ENCODE measurements around the gene COL15A1. TPM values are rescaled to one million over a fixed set of nuclear protein-coding genes. Genes with fewer than 3 reads are reported as not detected.

Gene COL15A1
- total RNA-seq, 4 donors from 2014 or later = 4.6 to 51.9 (median 10.7) TPM

GRCh38 chr9:98978231-98978681, 34.5 kb downstream of the COL15A1 start:
- Histone ChIP-seq H3K4me1 (peaks cover 9 to 23% (median 15%) of the 10 kb centered on the region in 4 donors), H3K4me3 (no peak overlapping the region), H3K27me3 (peaks cover 8% of the 10 kb centered on the region), H3K9me3 (no peaks in the 10 kb centered on the region), H3K36me3 (no peaks in the 10 kb centered on the region), H3K27ac (peak overlapping the region; percentile 33 to 39 (median 37))
- in situ Hi-C loops (cut with MboI; ENCODE audit: low pct_ligation_motif_present in 1 of 4, low pct_unique_long_range_greater_than_20kb in 1 of 4, low sequenced_read_pairs in 3 of 4) = loop anchor here in 1 of 4 donors (25.0 kb wide), 1 partner anchor 116 kb away; no protein-coding TSS in a partner anchor
- WGBS, 2 donors (ENCODE audit: low coverage in 1 of 2) = 42 to 47% methylated on average over 4 to 5 of the region's 5 CpGs
- DNase-seq = no peak
- TF ChIP-seq POLR2AphosphoS5 (IDR thresholded peaks at IDR 0.05) (no peak), POLR2A (IDR thresholded peaks at IDR 0.05) (no peak), EP300 (IDR thresholded peaks at IDR 0.05; ENCODE audit: low read depth) (no peak), CTCF (IDR thresholded peaks at IDR 0.05) (no peak)
- intact Hi-C loops (cut with DNase I; ENCODE audit: low total_unique reads) = loop anchor here (10.0 kb wide), 1 partner anchor 167 kb away; no protein-coding TSS in a partner anchor

DNA sequence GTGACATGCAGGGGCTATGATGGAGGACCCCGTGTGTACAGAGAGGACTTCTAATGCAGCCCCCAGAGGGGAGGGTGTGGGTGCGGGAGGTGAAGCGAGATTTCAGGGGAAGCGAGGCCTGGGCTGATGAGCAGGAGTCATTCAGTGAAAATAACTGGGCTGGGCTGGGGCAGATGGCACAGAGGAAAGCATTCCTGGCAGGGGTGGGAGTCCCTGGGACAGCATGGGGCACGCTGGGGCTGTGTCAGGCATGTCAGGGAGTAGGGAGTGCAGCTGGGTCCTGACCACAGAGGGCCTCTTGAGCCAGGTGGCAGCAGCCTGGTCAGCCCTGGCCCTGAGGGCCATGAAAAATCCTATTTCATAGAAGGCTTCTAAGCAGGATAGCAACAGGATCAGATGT, 36.6 kb downstream of the COL15A1 start:
- DNase-seq = no peak
- in situ Hi-C loops (cut with MboI; ENCODE audit: low pct_ligation_motif_present in 1 of 4, low pct_unique_long_range_greater_than_20kb in 1 of 4, low sequenced_read_pairs in 3 of 4) = loop anchor here in 1 of 4 donors (25.0 kb wide), 1 partner anchor 118 kb away; no protein-coding TSS in a partner anchor
- TF ChIP-seq POLR2A (IDR thresholded peaks at IDR 0.05) (no peak), EP300 (IDR thresholded peaks at IDR 0.05; ENCODE audit: low read depth) (no peak), POLR2AphosphoS5 (IDR thresholded peaks at IDR 0.05) (no peak), CTCF (IDR thresholded peaks at IDR 0.05) (no peak)

DNA sequence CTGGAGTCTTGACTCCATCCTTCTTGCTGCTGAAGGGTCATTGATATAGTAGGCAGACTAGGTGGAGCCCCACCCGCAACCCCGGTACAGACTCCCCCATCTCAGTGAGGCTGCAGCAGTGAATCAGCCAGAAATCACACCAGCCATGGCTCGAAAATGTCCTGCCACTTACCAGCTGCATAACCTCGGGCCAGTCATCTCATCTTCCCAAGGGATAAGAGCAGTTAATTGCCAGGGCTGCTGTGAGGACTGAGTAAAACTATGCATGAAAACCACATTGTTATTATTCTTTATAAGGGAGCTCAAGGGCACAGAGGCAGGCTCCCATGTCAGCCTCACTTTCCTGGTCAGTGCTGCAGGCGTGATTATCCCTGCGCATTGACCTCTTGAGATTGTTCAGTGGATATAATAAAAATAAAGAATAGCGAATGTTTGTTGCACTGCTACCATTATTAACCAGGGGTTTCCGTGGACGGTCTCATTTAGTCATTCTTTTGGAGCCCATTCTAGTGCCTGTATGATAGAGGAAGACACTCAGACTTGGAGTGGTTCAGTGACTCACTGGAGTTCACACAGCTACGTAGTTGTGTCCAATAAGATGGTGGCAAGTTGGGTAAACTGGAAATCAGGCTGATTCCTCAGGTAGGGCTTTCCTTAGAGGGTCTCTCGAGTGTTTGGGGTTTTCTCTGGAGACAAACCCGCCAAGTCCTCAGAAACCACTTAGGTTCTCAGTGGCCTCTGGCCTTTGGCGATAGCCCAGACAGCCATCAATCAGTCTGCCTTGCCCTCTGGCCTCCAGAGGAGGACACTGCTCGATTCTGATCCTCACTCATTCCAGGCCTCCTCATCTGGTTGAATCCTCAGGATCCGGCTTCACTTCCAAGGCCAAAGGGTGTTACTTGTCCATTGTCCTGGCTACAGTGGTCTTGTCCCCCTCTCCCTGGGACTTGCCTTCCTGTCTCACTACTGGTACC, 39.9 kb downstream of the COL15A1 start:
- H3K27me3 ChIP-seq = no peaks in the 10 kb centered on the region
- H3K4me1 ChIP-seq = peaks cover 0 to 8% (median 4%) of the 10 kb centered on the region in 4 donors
- no peak overlapping the region for H3K27ac ChIP-seq
- TF ChIP-seq CTCF (IDR thresholded peaks at IDR 0.05) = no peak
- no peak for TF ChIP-seq POLR2AphosphoS5 (IDR thresholded peaks at IDR 0.05)
- TF ChIP-seq EP300 (IDR thresholded peaks at IDR 0.05; ENCODE audit: low read depth) = no peak
- no peak for TF ChIP-seq POLR2A (IDR thresholded peaks at IDR 0.05)
- DNase-seq = no peak
- WGBS, 2 donors (ENCODE audit: low coverage in 1 of 2) = 69 to 70% methylated on average over 5 to 15 of the region's 15 CpGs
- no peaks in the 10 kb centered on the region for H3K9me3 ChIP-seq
- no peaks in the 10 kb centered on the region for H3K36me3 ChIP-seq
- no peak overlapping the region for H3K4me3 ChIP-seq
- in situ Hi-C loops (cut with MboI; ENCODE audit: low pct_ligation_motif_present in 1 of 4, low pct_unique_long_range_greater_than_20kb in 1 of 4, low sequenced_read_pairs in 3 of 4) = loop anchor here in 1 of 4 donors (25.0 kb wide), 1 partner anchor 121 kb away; no protein-coding TSS in a partner anchor
- intact Hi-C loops (cut with DNase I; ENCODE audit: low total_unique reads) = no loop called here

More for the DNA sequence above, 36.6 kb downstream of the COL15A1 start:
- intact Hi-C loops (cut with DNase I; ENCODE audit: low total_unique reads) = no loop called here
- 79% methylated on average over 5 of the region's 5 CpGs; no CpG with 5 or more reads in 1 of the 2 donors for WGBS, 2 donors (ENCODE audit: low coverage in 1 of 2)
- peaks cover 6% of the 10 kb centered on the region for H3K27me3 ChIP-seq
- H3K4me1 ChIP-seq = peaks cover under 1 to 5% (median 2%) of the 10 kb centered on the region in 4 donors
- H3K27ac ChIP-seq = no peak overlapping the region
- H3K4me3 ChIP-seq = no peak overlapping the region
- H3K9me3 ChIP-seq = no peaks in the 10 kb centered on the region
- no peaks in the 10 kb centered on the region for H3K36me3 ChIP-seq

DNA sequence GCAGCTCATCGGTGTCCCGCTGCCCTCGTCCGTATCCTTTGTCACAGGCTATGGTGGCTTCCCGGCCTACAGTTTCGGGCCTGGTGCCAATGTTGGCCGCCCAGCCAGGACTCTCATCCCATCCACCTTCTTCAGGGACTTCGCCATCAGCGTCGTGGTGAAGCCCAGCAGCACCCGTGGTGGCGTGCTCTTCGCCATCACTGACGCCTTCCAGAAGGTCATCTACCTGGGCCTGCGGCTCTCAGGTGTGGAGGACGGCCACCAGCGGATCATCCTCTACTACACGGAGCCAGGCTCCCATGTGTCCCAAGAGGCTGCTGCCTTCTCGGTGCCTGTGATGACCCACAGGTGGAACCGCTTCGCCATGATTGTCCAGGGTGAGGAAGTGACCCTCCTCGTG, 41.9 kb downstream of the COL15A1 start:
- WGBS, 2 donors (ENCODE audit: low coverage in 1 of 2) = 95 to 96% methylated on average over 4 to 22 of the region's 22 CpGs
- intact Hi-C loops (cut with DNase I; ENCODE audit: low total_unique reads) = no loop called here
- Histone ChIP-seq H3K4me1 (peaks cover 0 to 20% (median 8%) of the 10 kb centered on the region in 4 donors), H3K27ac (no peak overlapping the region), H3K9me3 (no peaks in the 10 kb centered on the region), H3K27me3 (no peaks in the 10 kb centered on the region), H3K36me3 (no peaks in the 10 kb centered on the region), H3K4me3 (no peak overlapping the region)
- in situ Hi-C loops (cut with MboI; ENCODE audit: low pct_ligation_motif_present in 1 of 4, low pct_unique_long_range_greater_than_20kb in 1 of 4, low sequenced_read_pairs in 3 of 4) = loop anchor here in 1 of 4 donors (25.0 kb wide), 1 partner anchor 123 kb away; no protein-coding TSS in a partner anchor
- DNase-seq = no peak
- TF ChIP-seq CTCF (IDR thresholded peaks at IDR 0.05) = no peak
- no peak for TF ChIP-seq POLR2A (IDR thresholded peaks at IDR 0.05)
- TF ChIP-seq POLR2AphosphoS5 (IDR thresholded peaks at IDR 0.05) = no peak
- TF ChIP-seq EP300 (IDR thresholded peaks at IDR 0.05; ENCODE audit: low read depth) = no peak

All from transverse colon (tissue), 4 donors.